Esophagus (tissue), 2 donors: ENCODE measurements around the gene DBF4B. TPM values are rescaled to one million over a fixed set of nuclear protein-coding genes. Genes with fewer than 3 reads are reported as not detected.

Source experiments
- H3K27ac ChIP-seq, 2 donors: one replicate each; pipeline ENCODE4 v1.5.1; 2013; ENCODE audit warnings: low read depth in 2 of 2, mild to moderate bottlenecking in 2 of 2, inconsistent platforms in 1 of 2, low read length in 1 of 2, moderate library complexity in 1 of 2
- H3K27me3 ChIP-seq, 2 donors: one replicate each; pipeline ENCODE4 v1.6.1; 2013; ENCODE audit warnings: low read length in 2 of 2, control low read depth in 1 of 2, mild to moderate bottlenecking in 1 of 2; ENCODE audit not compliant: insufficient read depth in 2 of 2, control insufficient read depth in 1 of 2
- H3K36me3 ChIP-seq, 2 donors: one replicate each; pipeline ENCODE4 v1.6.1; 2013; ENCODE audit warnings: low read length in 1 of 2; ENCODE audit not compliant: control insufficient read depth in 2 of 2, insufficient read depth in 2 of 2
- H3K4me1 ChIP-seq, 2 donors: one replicate each; pipeline ENCODE4 v1.6.1; 2013; ENCODE audit warnings: low read length in 1 of 2; ENCODE audit not compliant: control insufficient read depth in 2 of 2, insufficient read depth in 2 of 2
- H3K4me3 ChIP-seq, 2 donors: one replicate each; pipeline ENCODE4 v1.5.1; 2013; ENCODE audit warnings: low read length in 2 of 2, mild to moderate bottlenecking in 2 of 2, low read depth in 1 of 2, moderate library complexity in 1 of 2
- H3K9me3 ChIP-seq, 2 donors: one replicate each; pipeline ENCODE4 v1.6.1; 2013; ENCODE audit warnings: mild to moderate bottlenecking in 2 of 2, low read depth in 1 of 2, low read length in 1 of 2, moderate library complexity in 1 of 2; ENCODE audit not compliant: control insufficient read depth in 2 of 2, insufficient read depth in 1 of 2
- WGBS, 2 donors: extraction: QIAGEN DNeasy Blood & Tissue Kit; methylation state at CpG; one replicate each; pipeline ENCODE4 v1.1.7; 2013; 5-methylcytosine and 5-hydroxymethylcytosine counted together
- polyA plus RNA-seq, 2 donors: library from polyadenylated mRNA; stranded (reverse); fragments of 200-250 nt; gene quantifications; one replicate each; pipeline ENCODE4 v1.2.3, GENCODE V29; 2013
- donor health status: healthy with polysubstance abuse.
- donor health status: Bipolar disorder and iron deficiency.

Gene DBF4B
- polyA plus RNA-seq, 2 donors: 2.1 to 4.5 TPM

DNA sequence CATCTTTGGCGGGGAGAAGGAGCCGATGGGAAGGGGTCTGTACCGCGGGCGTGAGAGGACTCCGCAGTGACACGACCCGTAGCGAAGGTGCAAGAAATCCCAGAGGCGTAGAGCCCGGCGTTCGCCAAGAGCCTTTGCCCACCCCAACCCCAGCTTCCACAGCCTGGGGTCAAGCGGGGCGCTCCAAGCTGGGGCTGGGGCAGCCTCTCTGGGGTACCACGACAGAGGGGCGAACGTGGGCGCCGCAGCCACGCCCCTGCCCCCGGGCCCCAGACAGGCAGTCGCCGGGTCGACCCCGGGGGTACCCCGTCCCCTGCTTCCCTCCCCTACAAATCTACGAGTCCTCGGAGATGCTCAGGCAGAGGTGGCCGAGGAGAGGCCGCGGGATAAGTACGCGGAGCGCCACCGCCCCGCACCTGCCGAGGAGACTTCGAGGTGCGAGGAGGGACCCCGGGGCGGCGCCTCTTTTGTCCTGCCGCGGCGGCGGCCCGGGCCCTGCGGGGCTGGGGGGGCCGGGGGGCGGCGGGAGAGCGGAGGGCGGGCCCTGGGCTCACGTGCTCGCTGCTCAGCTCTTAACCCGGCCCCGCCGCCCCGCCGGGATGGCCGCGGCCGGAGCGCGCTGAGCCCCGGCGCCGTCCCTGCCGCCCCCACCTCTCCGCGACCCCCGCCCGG lies 50.1 kb downstream of the DBF4B start, which contains the start of gene ADAM11:
Gene ADAM11 (plus strand): TSS at position 575 of the 672 bp plus-strand sequence. CDS start 212 bp downstream, outside the sequence.
- H3K9me3 ChIP-seq: peaks cover 0 to 2% of the 10 kb centered on the region in 2 donors
- peaks cover 0 to 10% of the 10 kb centered on the region in 2 donors for H3K27me3 ChIP-seq
- H3K4me1 ChIP-seq: peaks cover 6 to 8% of the 10 kb centered on the region in 2 donors
- peak within 1 kb of the TSS; percentile 13 to 47 for H3K4me3 ChIP-seq
- 6 to 8% methylated on average over 43 to 74 of the region's 74 CpGs for WGBS, 2 donors
- no peaks in the 10 kb centered on the region for H3K36me3 ChIP-seq
- H3K27ac ChIP-seq: no peak within 1 kb of the TSS

DNA sequence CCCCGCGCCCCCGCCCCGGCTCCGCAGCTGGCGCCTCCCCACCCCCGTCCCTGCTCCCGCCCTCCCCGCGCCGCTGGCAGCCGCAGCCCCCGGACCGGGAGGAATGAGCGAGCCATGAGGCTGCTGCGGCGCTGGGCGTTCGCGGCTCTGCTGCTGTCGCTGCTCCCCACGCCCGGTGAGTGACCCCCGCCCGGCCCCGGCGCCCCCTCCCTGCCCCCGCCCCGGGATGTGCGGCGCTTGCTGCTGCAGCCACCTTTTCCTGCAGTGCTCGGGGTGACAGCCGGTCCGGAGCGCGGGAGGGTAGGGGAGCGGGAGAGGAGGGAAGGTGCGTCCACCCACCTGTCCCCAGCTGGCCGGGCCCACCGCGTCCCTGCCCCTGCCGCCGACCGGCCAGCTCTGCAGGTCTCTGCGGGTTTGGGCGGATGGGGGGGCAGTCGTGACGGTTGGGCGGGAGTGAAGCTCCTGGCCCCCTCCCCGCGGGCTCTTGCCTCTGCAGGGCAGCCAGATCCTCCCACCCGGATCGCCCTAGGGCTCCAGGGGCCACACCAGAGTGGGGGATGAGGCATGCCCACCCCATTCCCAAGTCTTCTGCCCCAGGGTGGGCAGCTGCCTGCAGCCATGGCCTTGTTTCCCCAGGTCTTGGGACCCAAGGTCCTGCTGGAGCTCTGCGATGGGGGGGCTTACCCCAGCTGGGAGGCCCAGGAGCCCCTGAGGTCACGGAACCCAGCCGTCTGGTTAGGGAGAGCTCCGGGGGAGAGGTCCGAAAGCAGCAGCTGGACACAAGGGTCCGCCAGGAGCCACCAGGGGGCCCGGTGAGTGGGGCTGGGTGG lies 50.8 kb downstream of the DBF4B start:
- Histone ChIP-seq H3K9me3 (peaks cover 0 to 2% of the 10 kb centered on the region in 2 donors), H3K4me1 (peaks cover 6 to 8% of the 10 kb centered on the region in 2 donors), H3K4me3 (peak overlapping the region; percentile 13 to 47), H3K27me3 (peaks cover 0 to 10% of the 10 kb centered on the region in 2 donors), H3K27ac (no peak overlapping the region), H3K36me3 (no peaks in the 10 kb centered on the region)
- 6 to 11% methylated on average over 29 to 59 of the region's 60 CpGs for WGBS, 2 donors

DNA sequence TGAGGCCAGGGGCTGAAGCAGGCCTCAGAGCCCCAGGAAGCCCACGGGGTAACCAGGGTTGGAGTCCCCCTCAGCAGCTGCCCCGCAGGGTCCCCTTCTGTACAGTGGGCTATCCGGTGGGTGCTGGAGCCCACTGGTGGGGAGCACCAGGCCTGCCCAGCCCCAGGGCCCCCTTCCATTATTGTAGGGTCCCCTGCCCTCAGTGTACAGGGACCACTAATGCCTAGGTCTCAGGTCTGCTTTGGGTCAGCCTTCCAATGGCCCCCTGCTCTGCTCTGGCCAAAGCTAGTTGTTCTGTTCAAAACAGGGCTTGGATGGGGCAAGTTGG lies 51.4 kb downstream of the DBF4B start:
- whole genome bisulfite sequencing, 2 donors: 60 to 66% methylated on average over 3 of the region's 3 CpGs
- no peak overlapping the region for H3K27ac ChIP-seq
- H3K9me3 ChIP-seq: peaks cover 0 to 2% of the 10 kb centered on the region in 2 donors
- peaks cover 6 to 8% of the 10 kb centered on the region in 2 donors for H3K4me1 ChIP-seq
- H3K36me3 ChIP-seq: no peaks in the 10 kb centered on the region
- no peak overlapping the region for H3K4me3 ChIP-seq
- peaks cover 0 to 10% of the 10 kb centered on the region in 2 donors for H3K27me3 ChIP-seq

- no peak overlapping the region for H3K4me3 ChIP-seq
- 69 to 72% methylated on average over 13 of the region's 13 CpGs for WGBS, 2 donors
- peaks cover 0 to 10% of the 10 kb centered on the region in 2 donors for H3K27me3 ChIP-seq
- H3K27ac ChIP-seq: no peak overlapping the region
- H3K4me1 ChIP-seq: peaks cover 6 to 8% of the 10 kb centered on the region in 2 donors
- peaks cover 0 to 2% of the 10 kb centered on the region in 2 donors for H3K9me3 ChIP-seq
- H3K36me3 ChIP-seq: no peaks in the 10 kb centered on the region
Measured at GRCh38 chr17:44760474-44761308, 52.2 kb downstream of the DBF4B start.

- Histone ChIP-seq H3K27me3 (peaks cover 0 to 10% of the 10 kb centered on the region in 2 donors), H3K36me3 (no peaks in the 10 kb centered on the region), H3K4me3 (no peak overlapping the region), H3K4me1 (peaks cover 6 to 8% of the 10 kb centered on the region in 2 donors), H3K27ac (no peak overlapping the region), H3K9me3 (no peaks in the 10 kb centered on the region)
- WGBS, 2 donors: 72 to 76% methylated on average over 17 of the region's 17 CpGs
Measured at GRCh38 chr17:44761932-44762810, 53.7 kb downstream of the DBF4B start.

DNA sequence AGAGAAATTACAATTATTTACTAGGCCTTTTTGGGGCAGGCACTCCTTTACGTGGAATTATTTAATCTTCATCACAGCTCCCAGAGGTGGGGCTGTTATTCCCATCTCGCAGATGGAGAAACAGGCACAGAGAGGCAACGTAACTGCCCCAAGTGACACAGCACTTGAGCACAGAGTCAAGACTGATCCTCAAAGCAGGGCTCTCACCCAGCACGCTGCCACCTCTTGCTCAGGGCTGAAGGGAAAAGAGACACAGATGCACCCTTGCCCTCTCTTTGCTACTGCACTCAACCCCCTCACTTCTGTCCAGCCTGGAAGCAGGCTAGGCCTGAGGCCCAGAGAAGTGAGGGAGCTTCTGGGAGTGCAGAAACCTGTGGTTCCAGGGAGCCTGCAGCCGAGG lies 54.7 kb downstream of the DBF4B start:
- no peak overlapping the region for H3K4me3 ChIP-seq
- H3K27me3 ChIP-seq: peaks cover 0 to 10% of the 10 kb centered on the region in 2 donors
- H3K27ac ChIP-seq: no peak overlapping the region
- 82 to 85% methylated on average over 5 of the region's 5 CpGs for whole genome bisulfite sequencing, 2 donors
- H3K36me3 ChIP-seq: no peaks in the 10 kb centered on the region
- peaks cover 6 to 8% of the 10 kb centered on the region in 2 donors for H3K4me1 ChIP-seq
- no peaks in the 10 kb centered on the region for H3K9me3 ChIP-seq

GRCh38 chr17:44765965-44766364 lies 57.5 kb downstream of the DBF4B start:
- Histone ChIP-seq H3K27ac (no peak overlapping the region), H3K27me3 (no peaks in the 10 kb centered on the region), H3K9me3 (no peaks in the 10 kb centered on the region), H3K4me1 (no peaks in the 10 kb centered on the region), H3K4me3 (no peak overlapping the region), H3K36me3 (no peaks in the 10 kb centered on the region)
- 48 to 55% methylated on average over 11 of the region's 11 CpGs for WGBS, 2 donors

DNA sequence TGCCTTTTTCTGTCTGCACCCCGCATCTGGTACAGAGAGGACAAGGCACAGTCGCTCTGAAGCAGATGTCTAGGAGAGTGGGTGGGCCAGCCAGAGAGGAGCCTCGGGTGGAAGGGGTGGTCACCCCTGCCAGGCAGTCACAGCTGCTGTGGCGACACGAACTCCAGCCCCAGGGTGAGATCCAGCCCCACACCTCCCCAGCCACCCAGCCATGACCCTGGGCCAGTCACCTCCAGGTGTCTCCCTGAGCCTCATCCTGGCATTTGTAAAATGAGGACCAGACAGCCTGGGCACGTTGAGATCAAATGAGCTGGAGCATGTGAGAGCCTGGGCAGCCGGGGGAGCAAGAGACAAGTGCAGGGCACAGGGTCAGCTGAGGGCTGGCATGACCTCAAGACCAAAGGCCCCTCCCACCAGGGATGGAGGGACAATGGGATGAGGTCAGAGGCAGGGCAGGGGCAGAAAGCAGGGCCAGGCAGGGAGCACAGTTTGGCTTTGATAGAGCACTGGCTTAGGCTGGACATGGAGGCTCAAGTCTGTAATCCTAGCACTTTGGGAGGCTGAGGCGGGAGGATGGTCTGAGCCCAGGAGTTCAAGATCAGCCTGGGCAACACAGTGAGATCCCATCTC lies 58.1 kb downstream of the DBF4B start:
- H3K4me1 ChIP-seq: no peaks in the 10 kb centered on the region
- no peaks in the 10 kb centered on the region for H3K27me3 ChIP-seq
- 47 to 50% methylated on average over 8 of the region's 8 CpGs for WGBS, 2 donors
- H3K4me3 ChIP-seq: no peak overlapping the region
- no peaks in the 10 kb centered on the region for H3K36me3 ChIP-seq
- no peaks in the 10 kb centered on the region for H3K9me3 ChIP-seq
- no peak overlapping the region for H3K27ac ChIP-seq
